Liver (tissue), 9 donors: Measurements from ENCODE around the gene DAAM1. TPM values are rescaled to one million over a fixed set of nuclear protein-coding genes. Genes with fewer than 3 reads are reported as not detected.

Experiments used
- DNase-seq: peaks from one replicate; pipeline ENCODE4 v3.0.0-alpha.2; 2017; ENCODE audit warnings: low spot score
- H3K27ac ChIP-seq, 2 donors: one replicate each; pipeline ENCODE4 v1.7.0; 2013; ENCODE audit warnings: inconsistent platforms in 2 of 2, low read length in 2 of 2, control low read depth in 1 of 2, low read depth in 1 of 2, mild to moderate bottlenecking in 1 of 2
- H3K27me3 ChIP-seq, 4 donors: one replicate each; pipeline versions ENCODE4 v1.6.1 to v1.7.0; 2013; ENCODE audit warnings: low read length in 3 of 4, inconsistent platforms in 1 of 4, mild to moderate bottlenecking in 1 of 4, moderate library complexity in 1 of 4; ENCODE audit not compliant: control insufficient read depth in 4 of 4, insufficient read depth in 4 of 4
- H3K36me3 ChIP-seq, 4 donors: one replicate each; pipeline versions ENCODE4 v1.6.1 to v1.7.0; 2013; ENCODE audit warnings: low read length in 3 of 4, mild to moderate bottlenecking in 3 of 4, low read depth in 1 of 4, moderate library complexity in 1 of 4; ENCODE audit not compliant: control insufficient read depth in 4 of 4, insufficient read depth in 3 of 4
- H3K4me1 ChIP-seq, 4 donors: one replicate each; pipeline versions ENCODE4 v1.6.1 to v1.7.0; 2013; ENCODE audit warnings: low read length in 3 of 4, mild to moderate bottlenecking in 3 of 4, moderate library complexity in 1 of 4; ENCODE audit not compliant: control insufficient read depth in 4 of 4, insufficient read depth in 4 of 4
- H3K4me3 ChIP-seq, 3 donors: one replicate each; pipeline versions ENCODE4 v1.6.1 to v1.7.0; 2013; ENCODE audit warnings: low read length in 3 of 3, control low read depth in 1 of 3, low read depth in 1 of 3, mild to moderate bottlenecking in 1 of 3
- H3K9ac ChIP-seq, 2 donors: one replicate each; pipeline ENCODE4 v1.7.0; 2013; ENCODE audit warnings: low read length in 2 of 2, mild to moderate bottlenecking in 2 of 2, moderate library complexity in 2 of 2, control low read depth in 1 of 2, low read depth in 1 of 2
- H3K9me3 ChIP-seq, 4 donors: one replicate each; pipeline versions ENCODE4 v1.6.1 to v1.7.0; 2013; ENCODE audit warnings: low read length in 3 of 4; ENCODE audit not compliant: control insufficient read depth in 4 of 4
- EGR1 ChIP-seq, 2 donors: IDR thresholded peaks; 2 replicates each; pipeline ENCODE4 v1.6.1; 2016 to 2018; ENCODE audit warnings: antibody characterized with exemption in 2 of 2, low read depth in 2 of 2
- FOXA1 ChIP-seq: IDR thresholded peaks from 2 replicates; pipeline ENCODE4 v1.6.1; 2016; ENCODE audit warnings: antibody characterized with exemption
- FOXA2 ChIP-seq: IDR thresholded peaks from 2 replicates; pipeline ENCODE4 v1.6.1; 2016; ENCODE audit warnings: antibody characterized with exemption
- GABPA ChIP-seq, 2 donors: IDR thresholded peaks in 1 of 2; conservative IDR thresholded peaks in 1 of 2; 2 replicates each; pipeline ENCODE4 v1.6.1; 2016; ENCODE audit warnings: antibody characterized with exemption in 2 of 2, mild to moderate bottlenecking in 1 of 2, moderate library complexity in 1 of 2
- HNF4A ChIP-seq, 2 donors: conservative IDR thresholded peaks; 2 replicates each; pipeline ENCODE4 v1.6.1; 2016; ENCODE audit warnings: antibody characterized with exemption in 2 of 2, mild to moderate bottlenecking in 2 of 2
- HNF4G ChIP-seq: IDR thresholded peaks from 2 replicates; pipeline ENCODE4 v1.6.1; 2016; ENCODE audit warnings: antibody characterized with exemption
- JUND ChIP-seq, 2 donors: IDR thresholded peaks; 2 replicates each; pipeline ENCODE4 v1.6.1; 2016; ENCODE audit warnings: antibody characterized with exemption in 2 of 2
- NR2F2 ChIP-seq: IDR thresholded peaks from 2 replicates; pipeline ENCODE4 v1.6.1; 2016; ENCODE audit warnings: antibody characterized with exemption
- RAD21 ChIP-seq, 2 donors: IDR thresholded peaks; 2 replicates each; pipeline ENCODE4 v1.6.1; 2016; ENCODE audit warnings: antibody characterized with exemption in 2 of 2, mild to moderate bottlenecking in 2 of 2
- RXRA ChIP-seq, 2 donors: IDR thresholded peaks; 2 replicates each; pipeline ENCODE4 v1.6.1; 2017 to 2018; ENCODE audit warnings: antibody characterized with exemption in 2 of 2, mild to moderate bottlenecking in 1 of 2
- SP1 ChIP-seq: IDR thresholded peaks from 2 replicates; pipeline ENCODE4 v1.6.1; 2018; ENCODE audit warnings: antibody characterized with exemption, mild to moderate bottlenecking
- TAF1 ChIP-seq: conservative IDR thresholded peaks from 2 replicates; pipeline ENCODE4 v1.6.1; 2016; ENCODE audit warnings: antibody characterized with exemption, mild to moderate bottlenecking
- YY1 ChIP-seq: IDR thresholded peaks from 2 replicates; pipeline ENCODE4 v1.6.1; 2016; ENCODE audit warnings: antibody characterized with exemption, mild to moderate bottlenecking
- WGBS: extraction: QIAGEN DNeasy Blood & Tissue Kit; methylation state at CpG from one replicate; pipeline ENCODE4 v1.1.7; 2013; 5-methylcytosine and 5-hydroxymethylcytosine counted together
- polyA plus RNA-seq, 2 donors: library from polyadenylated mRNA; stranded (reverse) in 1 of 2; unstranded in 1 of 2; fragments of 200-250 nt in 1 of 2; fragments of >200 nt in 1 of 2; fragmentation: Nextera tagmentation in 1 of 2; extraction: Ambion mirVana in 1 of 2; gene quantifications; one replicate each; pipeline versions ENCODE4 v1.2.1 to v1.2.3, GENCODE V29; 2013 to 2015
- total RNA-seq, 2 donors: library from RNA; depleted of rRNA; stranded (reverse); fragments of >200 nt; gene quantifications; one replicate each; pipeline ENCODE4 v1.2.3, GENCODE V29; 2014
- TF ChIP-seq, protein P1 (sequence below): IDR thresholded peaks from 2 replicates; pipeline ENCODE4 v1.6.1; 2016; ENCODE audit warnings: antibody characterized with exemption
- TF ChIP-seq, protein P2 (sequence below): IDR thresholded peaks from 2 replicates; pipeline ENCODE4 v1.6.1; 2016; ENCODE audit warnings: antibody characterized with exemption
- TF ChIP-seq, protein P3 (sequence below): fragments of 150-350 bp; IDR thresholded peaks from 2 replicates; pipeline ENCODE4 v1.5.1; 2017; ENCODE audit warnings: improper control_type of control experiment, low read depth, low read length; ENCODE audit not compliant: missing input control
- TF ChIP-seq, protein P4 (sequence below): IDR thresholded peaks from 2 replicates; pipeline ENCODE4 v1.6.1; 2016; ENCODE audit warnings: antibody characterized with exemption
- donor health status: healthy.
- donor health status: healthy.
- donor health status: healthy.
- donor health status: healthy.
- donor health status: healthy.

DAAM1 gene
- total and polyA plus RNA-seq, 4 donors: 9.5 to 28.4 (median 18.5) TPM

DNA sequence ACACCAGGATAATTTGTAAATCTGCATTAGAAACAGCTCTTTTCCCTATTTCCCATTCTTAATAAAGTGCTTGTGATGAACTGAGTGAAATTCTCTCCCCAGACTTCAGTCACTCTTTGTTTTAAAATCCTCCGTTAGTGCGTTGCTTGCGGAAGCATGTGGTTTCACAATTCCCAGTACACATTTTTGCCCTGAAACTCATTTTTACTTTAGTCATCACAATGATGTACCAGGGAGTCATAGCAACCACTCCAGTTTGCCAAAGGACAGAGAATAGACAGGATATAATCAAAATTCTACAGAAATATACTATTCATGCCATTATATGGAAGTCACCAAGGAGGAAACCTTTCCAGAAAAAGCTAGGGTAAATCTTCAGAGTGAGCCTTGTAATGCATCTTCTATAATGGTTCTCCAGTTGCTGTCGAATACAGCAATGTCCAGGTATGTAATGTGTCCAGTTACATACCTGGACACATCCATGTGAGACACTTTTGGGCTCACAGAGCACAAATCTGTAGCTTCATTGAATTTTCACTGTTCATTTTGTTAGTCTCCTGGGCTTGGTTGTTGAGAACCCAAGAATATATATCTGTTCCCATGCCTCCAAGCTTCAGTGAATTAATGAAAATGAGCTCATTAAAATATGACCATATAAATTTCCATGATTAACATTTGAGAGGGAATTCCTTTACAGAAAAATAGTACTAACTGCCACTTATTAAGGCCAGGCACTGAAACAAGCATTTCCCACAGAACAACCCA lies 219.0 kb downstream of the DAAM1 start:
- H3K9ac ChIP-seq: peak overlapping the region in 1 of 2 donors; percentile 27
- peaks cover 0 to 7% (median 3%) of the 10 kb centered on the region in 4 donors for H3K4me1 ChIP-seq
- no peaks in the 10 kb centered on the region for H3K9me3 ChIP-seq
- 57% methylated on average over 4 of the region's 4 CpGs for WGBS
- H3K4me3 ChIP-seq: no peak overlapping the region
- DNase-seq: no peak
- TF ChIP-seq YY1: no peak
- TF ChIP-seq TAF1: no peak
- no peak for TF ChIP-seq HNF4A (conservative IDR thresholded peaks at IDR 0.05)
- TF ChIP-seq, protein P1, sequence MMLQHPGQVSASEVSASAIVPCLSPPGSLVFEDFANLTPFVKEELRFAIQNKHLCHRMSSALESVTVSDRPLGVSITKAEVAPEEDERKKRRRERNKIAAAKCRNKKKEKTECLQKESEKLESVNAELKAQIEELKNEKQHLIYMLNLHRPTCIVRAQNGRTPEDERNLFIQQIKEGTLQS: no peak
- no peak for TF ChIP-seq HNF4G
- no peak for TF ChIP-seq JUND (IDR thresholded peaks at IDR 0.05)
- TF ChIP-seq, protein P2, sequence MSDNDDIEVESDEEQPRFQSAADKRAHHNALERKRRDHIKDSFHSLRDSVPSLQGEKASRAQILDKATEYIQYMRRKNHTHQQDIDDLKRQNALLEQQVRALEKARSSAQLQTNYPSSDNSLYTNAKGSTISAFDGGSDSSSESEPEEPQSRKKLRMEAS: no peak
- TF ChIP-seq, protein P3, sequence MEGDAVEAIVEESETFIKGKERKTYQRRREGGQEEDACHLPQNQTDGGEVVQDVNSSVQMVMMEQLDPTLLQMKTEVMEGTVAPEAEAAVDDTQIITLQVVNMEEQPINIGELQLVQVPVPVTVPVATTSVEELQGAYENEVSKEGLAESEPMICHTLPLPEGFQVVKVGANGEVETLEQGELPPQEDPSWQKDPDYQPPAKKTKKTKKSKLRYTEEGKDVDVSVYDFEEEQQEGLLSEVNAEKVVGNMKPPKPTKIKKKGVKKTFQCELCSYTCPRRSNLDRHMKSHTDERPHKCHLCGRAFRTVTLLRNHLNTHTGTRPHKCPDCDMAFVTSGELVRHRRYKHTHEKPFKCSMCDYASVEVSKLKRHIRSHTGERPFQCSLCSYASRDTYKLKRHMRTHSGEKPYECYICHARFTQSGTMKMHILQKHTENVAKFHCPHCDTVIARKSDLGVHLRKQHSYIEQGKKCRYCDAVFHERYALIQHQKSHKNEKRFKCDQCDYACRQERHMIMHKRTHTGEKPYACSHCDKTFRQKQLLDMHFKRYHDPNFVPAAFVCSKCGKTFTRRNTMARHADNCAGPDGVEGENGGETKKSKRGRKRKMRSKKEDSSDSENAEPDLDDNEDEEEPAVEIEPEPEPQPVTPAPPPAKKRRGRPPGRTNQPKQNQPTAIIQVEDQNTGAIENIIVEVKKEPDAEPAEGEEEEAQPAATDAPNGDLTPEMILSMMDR: no peak
- TF ChIP-seq, protein P4, sequence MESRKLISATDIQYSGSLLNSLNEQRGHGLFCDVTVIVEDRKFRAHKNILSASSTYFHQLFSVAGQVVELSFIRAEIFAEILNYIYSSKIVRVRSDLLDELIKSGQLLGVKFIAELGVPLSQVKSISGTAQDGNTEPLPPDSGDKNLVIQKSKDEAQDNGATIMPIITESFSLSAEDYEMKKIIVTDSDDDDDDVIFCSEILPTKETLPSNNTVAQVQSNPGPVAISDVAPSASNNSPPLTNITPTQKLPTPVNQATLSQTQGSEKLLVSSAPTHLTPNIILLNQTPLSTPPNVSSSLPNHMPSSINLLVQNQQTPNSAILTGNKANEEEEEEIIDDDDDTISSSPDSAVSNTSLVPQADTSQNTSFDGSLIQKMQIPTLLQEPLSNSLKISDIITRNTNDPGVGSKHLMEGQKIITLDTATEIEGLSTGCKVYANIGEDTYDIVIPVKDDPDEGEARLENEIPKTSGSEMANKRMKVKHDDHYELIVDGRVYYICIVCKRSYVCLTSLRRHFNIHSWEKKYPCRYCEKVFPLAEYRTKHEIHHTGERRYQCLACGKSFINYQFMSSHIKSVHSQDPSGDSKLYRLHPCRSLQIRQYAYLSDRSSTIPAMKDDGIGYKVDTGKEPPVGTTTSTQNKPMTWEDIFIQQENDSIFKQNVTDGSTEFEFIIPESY: no peak
- no peak for TF ChIP-seq EGR1 (IDR thresholded peaks at IDR 0.05; ENCODE audit: low read depth in 2 of 2)
- no peak for TF ChIP-seq RAD21 (IDR thresholded peaks at IDR 0.05)
- TF ChIP-seq GABPA (IDR thresholded peaks at IDR 0.05 in 1 of 2, conservative IDR thresholded peaks at IDR 0.05 in 1 of 2): no peak
- TF ChIP-seq NR2F2: no peak
- no peak for TF ChIP-seq FOXA2
- peak overlapping the region; percentile 43 to 60 for H3K27ac ChIP-seq
- no peaks in the 10 kb centered on the region for H3K27me3 ChIP-seq
- H3K36me3 ChIP-seq: no peaks in the 10 kb centered on the region

DNA sequence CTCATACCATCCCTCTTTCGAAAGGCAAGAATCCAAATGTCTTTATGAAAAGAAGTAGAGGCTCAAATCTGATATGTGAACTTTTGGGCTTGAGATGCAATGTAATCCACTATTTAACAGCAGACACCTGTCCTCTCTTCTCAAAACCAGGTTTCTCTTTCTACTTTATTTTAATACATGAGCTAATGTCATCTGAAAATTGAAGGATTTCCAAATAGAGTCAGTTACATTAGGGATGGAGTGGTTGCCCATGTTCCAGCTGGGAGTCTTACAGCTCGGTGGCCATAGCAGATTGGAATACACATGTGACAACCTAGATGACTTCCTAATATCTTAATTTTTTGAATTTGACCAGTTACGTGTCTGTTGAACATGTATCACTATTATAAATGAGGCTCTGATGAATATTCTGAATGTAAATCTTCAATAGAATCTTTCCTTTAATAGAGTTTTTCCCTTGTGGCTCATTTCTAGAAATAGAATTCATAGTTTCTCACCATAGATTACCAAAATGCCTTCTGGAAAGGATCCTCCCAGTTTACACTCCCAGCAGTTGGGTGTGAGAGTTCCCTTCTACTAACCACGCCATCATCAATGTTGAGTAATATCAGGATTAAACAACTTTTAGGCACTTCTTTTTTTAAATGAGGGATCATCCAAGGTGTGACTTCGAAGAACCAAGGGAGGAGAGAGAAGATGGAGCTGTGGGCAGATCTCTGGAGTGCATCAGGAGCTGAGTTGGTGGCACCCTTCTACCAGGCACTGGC lies 227.6 kb downstream of the DAAM1 start:
- no peaks in the 10 kb centered on the region for H3K4me1 ChIP-seq
- H3K36me3 ChIP-seq: no peaks in the 10 kb centered on the region
- TF ChIP-seq, protein P4: no peak
- TF ChIP-seq YY1 (no peak), SP1 (no peak), FOXA1 (no peak), GABPA (IDR thresholded peaks at IDR 0.05 in 1 of 2, conservative IDR thresholded peaks at IDR 0.05 in 1 of 2) (no peak), RXRA (IDR thresholded peaks at IDR 0.05) (no peak), EGR1 (IDR thresholded peaks at IDR 0.05; ENCODE audit: low read depth in 2 of 2) (no peak), JUND (IDR thresholded peaks at IDR 0.05) (no peak)
- TF ChIP-seq, protein P1: no peak
- no peaks in the 10 kb centered on the region for H3K9me3 ChIP-seq
- no peak overlapping the region for H3K4me3 ChIP-seq
- DNase-seq: no peak
- WGBS: 92% methylated on average over 5 of the region's 5 CpGs
- H3K9ac ChIP-seq: no peak overlapping the region
- no peak overlapping the region for H3K27ac ChIP-seq
- H3K27me3 ChIP-seq: no peaks in the 10 kb centered on the region
